Esophagus muscularis mucosa (tissue), 4 donors: ENCODE measurements around the gene ZFPM1. TPM values are rescaled to one million over a fixed set of nuclear protein-coding genes. Genes with fewer than 3 reads are reported as not detected.

ENCODE experiments used
- DNase-seq: peaks from one replicate; pipeline ENCODE4 v3.0.0-alpha.2; 2017; ENCODE audit errors: extremely low spot score
- H3K27ac ChIP-seq, 4 donors: fragments of 200-600 bp; sonication (generic); replicated peaks in 1 of 4; 1 replicate in 3 of 4; 2 replicates in 1 of 4; pipeline ENCODE4 v1.5.1; 2016 to 2019; ENCODE audit warnings: mild to moderate bottlenecking in 1 of 4
- H3K27me3 ChIP-seq, 4 donors: fragments of 200-600 bp; sonication (generic); one replicate each; pipeline versions ENCODE4 v1.5.1 to v1.6.0; 2016 to 2019
- H3K36me3 ChIP-seq, 4 donors: fragments of 200-600 bp; sonication (generic); one replicate each; pipeline ENCODE4 v1.5.1; 2016 to 2019
- H3K4me1 ChIP-seq, 4 donors: fragments of 200-600 bp; sonication (generic); one replicate each; pipeline ENCODE4 v1.5.1; 2016 to 2019
- H3K4me3 ChIP-seq, 4 donors: fragments of 200-600 bp; sonication (generic); 1 replicate in 2 of 4; 2 replicates in 2 of 4; pipeline ENCODE4 v1.5.1; 2016 to 2019; ENCODE audit warnings: mild to moderate bottlenecking in 4 of 4, moderate library complexity in 1 of 4
- H3K9me3 ChIP-seq, 4 donors: fragments of 200-600 bp; sonication (generic); 1 replicate in 3 of 4; 2 replicates in 1 of 4; pipeline ENCODE4 v1.5.1; 2016 to 2019
- CTCF ChIP-seq, 3 experiments: fragments of 200-600 bp in 2 of 3; fragments of 450-650 bp in 1 of 3; sonication (generic) in 2 of 3; IDR thresholded peaks; one replicate each; pipeline ENCODE4 v1.5.1; 2017 to 2019; ENCODE audit warnings: antibody characterized with exemption in 3 of 3, mild to moderate bottlenecking in 2 of 3, moderate library complexity in 1 of 3
- EP300 ChIP-seq: sonication (generic); formaldehyde crosslinking; IDR thresholded peaks from one replicate; pipeline ENCODE4 v1.6.1; 2017; ENCODE audit warnings: antibody characterized with exemption
- POLR2A ChIP-seq: fragments of 450-650 bp; IDR thresholded peaks from one replicate; pipeline ENCODE4 v1.6.1; 2017; ENCODE audit warnings: antibody characterized with exemption, moderate library complexity, mild to moderate bottlenecking, low read depth
- POLR2AphosphoS5 ChIP-seq, 2 donors: sonication (generic); formaldehyde crosslinking; IDR thresholded peaks; one replicate each; pipeline ENCODE4 v1.6.1; 2017; ENCODE audit warnings: antibody characterized with exemption in 2 of 2
- WGBS: methylation state at CpG from one replicate; pipeline ENCODE4 v1.1.5; 2018; 5-methylcytosine and 5-hydroxymethylcytosine counted together
- intact Hi-C: fragments of 100-400 bp; cut with DNase I; formaldehyde crosslinking; loops from one replicate; pipeline ENCODE4 v1.15.1; 2023
- total RNA-seq, 4 donors: library from RNA; depleted of rRNA; stranded (reverse); fragments of >200 nt; gene quantifications; one replicate each; pipeline versions ENCODE4 v1.1.0 to v1.2.1, GENCODE V29; 2016

Gene ZFPM1
- total RNA-seq, 4 donors from 2014 or later, result 0.42 to 1.4 (median 1.0) TPM

GRCh38 chr16:88433632-88434352, 19.3 kb upstream of the ZFPM1 start:
- no peak overlapping the region for H3K4me3 ChIP-seq
- TF ChIP-seq POLR2A (no peak), CTCF (IDR thresholded peaks at IDR 0.05) (no peak), POLR2AphosphoS5 (IDR thresholded peaks at IDR 0.05) (no peak), EP300 (no peak)
- H3K27ac ChIP-seq, result no peak overlapping the region
- intact Hi-C loops, result loop anchor here (10.0 kb wide), 1 partner anchor 449 kb away; no protein-coding TSS in a partner anchor
- WGBS, result 91% methylated on average over 8 of the region's 25 CpGs
- peaks cover 20 to 33% (median 30%) of the 10 kb centered on the region in 4 donors for H3K4me1 ChIP-seq
- H3K27me3 ChIP-seq, result peaks cover 0 to 83% (median 6%) of the 10 kb centered on the region in 4 donors
- no peak for DNase-seq
- no peaks in the 10 kb centered on the region for H3K9me3 ChIP-seq
- no peaks in the 10 kb centered on the region for H3K36me3 ChIP-seq

- intact Hi-C loops, result loop anchor here (10.0 kb wide), 1 partner anchor 450 kb away; no protein-coding TSS in a partner anchor
- no CpG with 5 or more reads among the region's 10 CpGs for WGBS
- H3K27me3 ChIP-seq, result peaks cover 0 to 77% (median 5%) of the 10 kb centered on the region in 4 donors
- H3K27ac ChIP-seq, result no peak overlapping the region
- DNase-seq, result no peak
- TF ChIP-seq POLR2AphosphoS5 (IDR thresholded peaks at IDR 0.05), result no peak
- H3K4me3 ChIP-seq, result no peak overlapping the region
- H3K4me1 ChIP-seq, result peaks cover 20 to 33% (median 28%) of the 10 kb centered on the region in 4 donors
- no peaks in the 10 kb centered on the region for H3K36me3 ChIP-seq
- no peaks in the 10 kb centered on the region for H3K9me3 ChIP-seq
Observed at GRCh38 chr16:88434353-88434690, 18.8 kb upstream of the ZFPM1 start.

- intact Hi-C loops, result loop anchor here (5.0 to 10.0 kb wide), 2 partner anchors 242 to 450 kb away; no protein-coding TSS in a partner anchor
Observed at GRCh38 chr16:88434746-88435145, 18.3 kb upstream of the ZFPM1 start.

GRCh38 chr16:88435437-88436355, 17.4 kb upstream of the ZFPM1 start:
- Histone ChIP-seq H3K27ac (no peak overlapping the region), H3K27me3 (peaks cover 0 to 64% (median 0%) of the 10 kb centered on the region in 4 donors), H3K4me1 (peaks cover 9 to 19% (median 15%) of the 10 kb centered on the region in 4 donors), H3K36me3 (no peaks in the 10 kb centered on the region), H3K4me3 (no peak overlapping the region), H3K9me3 (no peaks in the 10 kb centered on the region)
- TF ChIP-seq CTCF (IDR thresholded peaks at IDR 0.05), result no peak
- TF ChIP-seq EP300, result no peak
- 93% methylated on average over 36 of the region's 36 CpGs for WGBS
- intact Hi-C loops, result loop anchor here (5.0 to 10.0 kb wide), 2 partner anchors 243 to 451 kb away; no protein-coding TSS in a partner anchor
- DNase-seq, result no peak

More at GRCh38 chr16:88434746-88435145, 18.3 kb upstream of the ZFPM1 start:
- H3K4me1 ChIP-seq, result peaks cover 19 to 29% (median 24%) of the 10 kb centered on the region in 4 donors
- H3K9me3 ChIP-seq, result no peaks in the 10 kb centered on the region
- TF ChIP-seq EP300 (no peak), POLR2AphosphoS5 (IDR thresholded peaks at IDR 0.05) (no peak), POLR2A (no peak), CTCF (IDR thresholded peaks at IDR 0.05) (no peak)
- no peak overlapping the region for H3K27ac ChIP-seq
- no peak overlapping the region for H3K4me3 ChIP-seq
- 92% methylated on average over 4 of the region's 18 CpGs for WGBS
- no peaks in the 10 kb centered on the region for H3K36me3 ChIP-seq
- no peak for DNase-seq
- H3K27me3 ChIP-seq, result peaks cover 0 to 73% (median 4%) of the 10 kb centered on the region in 4 donors

- no peak for DNase-seq
- H3K36me3 ChIP-seq, result no peaks in the 10 kb centered on the region
- WGBS, result 98% methylated on average over 10 of the region's 36 CpGs
- H3K27me3 ChIP-seq, result peaks cover 0 to 56% (median 0%) of the 10 kb centered on the region in 4 donors
- TF ChIP-seq EP300 (no peak), POLR2AphosphoS5 (IDR thresholded peaks at IDR 0.05) (no peak), CTCF (IDR thresholded peaks at IDR 0.05) (no peak), POLR2A (no peak)
- H3K4me3 ChIP-seq, result no peak overlapping the region
- intact Hi-C loops, result loop anchor here (5.0 to 10.0 kb wide), 2 partner anchors 244 to 452 kb away; no protein-coding TSS in a partner anchor
- peaks cover 3 to 9% (median 7%) of the 10 kb centered on the region in 4 donors for H3K4me1 ChIP-seq
- no peak overlapping the region for H3K27ac ChIP-seq
- H3K9me3 ChIP-seq, result no peaks in the 10 kb centered on the region
Observed at GRCh38 chr16:88436796-88437195, 16.3 kb upstream of the ZFPM1 start.
